Fibroblast of the aortic adventitia (primary cell): ENCODE measurements around the gene SLC6A11. TPM values are rescaled to one million over a fixed set of nuclear protein-coding genes. Genes with fewer than 3 reads are reported as not detected.

Source experiments
- DNase-seq: peaks from one replicate; pipeline ENCODE4 v3.0.0-alpha.2; 2010; ENCODE audit warnings: low read depth
- H3K4me3 ChIP-seq: 2 replicates; pipeline ENCODE4 v1.5.1; 2011; ENCODE audit warnings: low read depth, mild to moderate bottlenecking, control low read depth, low read length, moderate library complexity
- CTCF ChIP-seq: IDR thresholded peaks from 2 replicates; pipeline ENCODE4 v1.5.1; 2011; ENCODE audit warnings: mild to moderate bottlenecking, low read length, control low read depth, inconsistent platforms; ENCODE audit not compliant: insufficient read depth
- total RNA-seq: library from RNA; depleted of rRNA; stranded (reverse); fragments of >200 nt; gene quantifications from 2 replicates; pipeline ENCODE4 v1.2.3, GENCODE V29; 2012; ENCODE audit warnings: low replicate concordance

The SLC6A11 gene
- total RNA-seq, 1 donor, result not detected

DNA sequence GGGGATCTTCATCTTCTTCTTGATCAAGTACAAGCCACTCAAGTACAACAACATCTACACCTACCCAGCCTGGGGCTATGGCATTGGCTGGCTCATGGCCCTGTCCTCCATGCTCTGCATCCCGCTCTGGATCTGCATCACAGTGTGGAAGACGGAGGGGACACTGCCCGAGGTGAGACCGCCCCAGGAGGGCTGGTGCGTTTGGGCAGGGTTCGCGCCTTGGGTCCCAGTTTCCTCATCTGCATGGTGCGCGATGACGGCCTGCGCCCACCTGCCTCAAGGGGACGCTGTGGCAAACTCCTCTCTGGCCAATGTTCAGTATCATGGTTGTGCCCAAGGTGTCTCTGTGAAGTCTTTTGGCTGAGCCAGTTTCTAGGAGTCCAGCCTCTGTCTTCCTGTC is 119.0 kb downstream of the SLC6A11 start:
- no peak for TF ChIP-seq CTCF
- no peak for DNase-seq
- H3K4me3 ChIP-seq, result no peak overlapping the region

DNA sequence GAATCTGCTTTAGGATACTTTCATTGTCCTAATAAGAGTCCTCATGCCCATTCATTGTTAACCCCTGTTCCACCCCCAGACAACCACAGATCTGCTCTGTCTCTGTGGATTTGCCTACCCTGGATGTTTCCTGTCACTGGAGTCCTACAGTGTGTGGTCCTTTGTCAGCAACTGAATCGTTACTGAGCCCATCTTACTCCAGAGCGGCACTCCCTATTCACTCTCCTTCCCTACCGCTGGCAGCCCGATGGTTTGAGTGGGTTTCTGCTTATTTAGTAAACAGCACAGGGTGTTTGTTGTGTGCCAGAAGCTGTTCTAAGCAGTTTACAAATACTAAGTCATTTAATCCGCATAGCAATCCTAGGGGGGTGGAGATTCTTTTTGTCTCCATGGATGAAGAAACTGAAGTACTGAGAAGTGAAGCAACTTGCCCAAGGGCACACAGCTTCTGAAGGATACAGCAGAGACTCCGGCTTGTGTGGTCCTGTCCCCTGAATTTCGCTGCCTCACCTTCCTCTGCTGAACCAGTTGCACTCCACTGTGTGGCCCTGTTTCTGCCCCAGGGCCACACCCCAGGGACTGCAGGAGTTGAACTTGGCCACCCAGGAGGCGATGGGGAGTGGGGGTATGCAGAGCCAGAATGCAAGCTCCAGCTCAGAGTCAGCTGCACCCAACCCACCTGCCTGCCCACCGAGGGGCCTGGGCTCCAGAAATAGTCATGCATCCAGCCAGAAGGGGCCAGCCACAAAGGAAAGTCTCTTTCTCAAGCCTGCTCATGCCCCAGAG is 120.0 kb downstream of the SLC6A11 start:
- TF ChIP-seq CTCF, result no peak
- DNase-seq, result no peak
- no peak overlapping the region for H3K4me3 ChIP-seq

DNA sequence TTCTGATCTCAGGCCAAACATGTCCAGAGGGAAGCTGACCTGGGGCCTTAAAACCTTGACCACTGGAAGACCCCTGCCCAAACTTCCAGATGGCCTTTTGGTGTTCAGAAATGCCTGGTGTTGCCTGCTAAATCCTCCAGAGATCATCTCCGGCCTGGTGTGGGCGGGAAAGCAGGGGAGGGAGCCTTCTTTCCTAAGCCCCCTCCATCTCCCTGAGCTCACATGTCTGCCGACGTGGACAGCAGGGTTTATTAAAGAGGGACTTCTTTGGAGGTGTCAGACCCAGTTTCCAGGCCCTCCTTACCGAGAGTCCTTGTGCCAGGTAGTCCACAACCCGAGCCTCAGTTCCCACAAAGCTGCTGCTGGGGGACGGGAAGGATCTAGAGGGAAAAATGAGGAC is 120.7 kb downstream of the SLC6A11 start:
- no peak overlapping the region for H3K4me3 ChIP-seq
- TF ChIP-seq CTCF, result no peak
- no peak for DNase-seq

GRCh38 chr3:10937141-10937825 is 121.3 kb downstream of the SLC6A11 start:
- no peak overlapping the region for H3K4me3 ChIP-seq
- DNase-seq, result no peak
- no peak for TF ChIP-seq CTCF

GRCh38 chr3:10939556-10939955 is 123.5 kb downstream of the SLC6A11 start:
- DNase-seq, result no peak
- no peak overlapping the region for H3K4me3 ChIP-seq
- TF ChIP-seq CTCF, result no peak

GRCh38 chr3:10940106-10940505 is 124.1 kb downstream of the SLC6A11 start:
- no peak for DNase-seq
- H3K4me3 ChIP-seq, result no peak overlapping the region
- TF ChIP-seq CTCF, result no peak
